ENCODE measurements around the gene UBAP1. TPM values are rescaled to one million over a fixed set of nuclear protein-coding genes. Genes with fewer than 3 reads are reported as not detected.
"Not testable (repeated sequence)": the region's sequence is repeated elsewhere in the genome, so short reads cannot be mapped to it uniquely, and the experiment has no call there.

Gene UBAP1
- polyA plus RNA-seq, 1 experiment: 56.7 TPM

DNA sequence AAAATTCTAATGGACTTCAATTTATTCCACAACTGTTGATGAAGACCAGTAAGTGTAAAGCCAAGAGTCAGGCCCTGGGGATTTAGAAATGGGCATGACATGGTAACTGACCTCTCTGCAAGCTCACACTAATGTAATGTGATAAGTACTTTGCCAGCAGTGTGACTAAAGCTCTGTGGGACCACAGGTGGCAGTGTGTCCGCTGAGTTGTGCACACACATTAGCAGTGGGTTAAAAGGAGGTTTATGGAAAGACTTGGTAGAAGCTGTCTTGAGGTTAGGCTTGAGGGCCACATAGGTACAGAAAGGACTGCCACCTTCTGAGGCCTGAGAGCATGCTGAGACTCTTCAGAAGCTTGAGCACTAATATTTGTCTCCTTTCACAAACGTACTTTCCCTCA is 67.6 kb downstream of the UBAP1 start:
- H3K4me3 ChIP-seq (ENCODE audit: low read depth, low read length): no peak overlapping the region
- no peaks in the 10 kb centered on the region for H3K9me3 ChIP-seq (ENCODE audit: control insufficient read depth, insufficient read depth, low read length)
- H3K27me3 ChIP-seq (ENCODE audit: control insufficient read depth, insufficient read depth, low read length): no peaks in the 10 kb centered on the region
- H3K27ac ChIP-seq (ENCODE audit: low read depth, low read length): no peak overlapping the region
- DNase-seq (ENCODE audit: low read depth, low spot score): no peak
- POLR2A ChIA-PET: no interaction called here
- TF ChIP-seq, protein P1, sequence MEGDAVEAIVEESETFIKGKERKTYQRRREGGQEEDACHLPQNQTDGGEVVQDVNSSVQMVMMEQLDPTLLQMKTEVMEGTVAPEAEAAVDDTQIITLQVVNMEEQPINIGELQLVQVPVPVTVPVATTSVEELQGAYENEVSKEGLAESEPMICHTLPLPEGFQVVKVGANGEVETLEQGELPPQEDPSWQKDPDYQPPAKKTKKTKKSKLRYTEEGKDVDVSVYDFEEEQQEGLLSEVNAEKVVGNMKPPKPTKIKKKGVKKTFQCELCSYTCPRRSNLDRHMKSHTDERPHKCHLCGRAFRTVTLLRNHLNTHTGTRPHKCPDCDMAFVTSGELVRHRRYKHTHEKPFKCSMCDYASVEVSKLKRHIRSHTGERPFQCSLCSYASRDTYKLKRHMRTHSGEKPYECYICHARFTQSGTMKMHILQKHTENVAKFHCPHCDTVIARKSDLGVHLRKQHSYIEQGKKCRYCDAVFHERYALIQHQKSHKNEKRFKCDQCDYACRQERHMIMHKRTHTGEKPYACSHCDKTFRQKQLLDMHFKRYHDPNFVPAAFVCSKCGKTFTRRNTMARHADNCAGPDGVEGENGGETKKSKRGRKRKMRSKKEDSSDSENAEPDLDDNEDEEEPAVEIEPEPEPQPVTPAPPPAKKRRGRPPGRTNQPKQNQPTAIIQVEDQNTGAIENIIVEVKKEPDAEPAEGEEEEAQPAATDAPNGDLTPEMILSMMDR (IDR thresholded peaks at IDR 0.05; ENCODE audit: low read depth, low read length): no peak
- CTCF ChIA-PET: no interaction called here

DNA sequence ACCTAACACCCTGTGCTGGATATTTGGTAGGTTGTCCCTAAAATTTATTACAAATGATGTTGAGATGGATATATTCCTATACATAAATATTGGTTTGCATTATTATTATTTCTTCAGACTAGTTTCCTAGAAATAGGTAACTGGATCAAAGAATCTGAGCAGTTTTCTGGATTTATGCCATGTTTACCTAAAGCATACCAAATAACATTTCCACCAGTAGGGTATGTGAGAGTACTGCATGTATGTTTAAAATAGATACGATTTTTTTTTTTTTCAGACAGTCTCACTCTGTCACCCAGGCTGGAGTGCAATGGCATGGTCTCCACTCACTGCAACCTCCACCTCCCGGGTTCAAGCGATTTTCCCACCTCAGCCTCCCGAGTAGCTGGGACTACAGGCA is 68.9 kb downstream of the UBAP1 start:
- H3K9me3 ChIP-seq (ENCODE audit: control insufficient read depth, insufficient read depth, low read length); CTCF ChIA-PET; POLR2A ChIA-PET; H3K27ac ChIP-seq (ENCODE audit: low read depth, low read length); H3K4me3 ChIP-seq (ENCODE audit: low read depth, low read length); H3K27me3 ChIP-seq (ENCODE audit: control insufficient read depth, insufficient read depth, low read length); DNase-seq (ENCODE audit: low read depth, low spot score): not testable (repeated sequence)
- TF ChIP-seq, protein P1 (IDR thresholded peaks at IDR 0.05; ENCODE audit: low read depth, low read length): peak; percentile 40

DNA sequence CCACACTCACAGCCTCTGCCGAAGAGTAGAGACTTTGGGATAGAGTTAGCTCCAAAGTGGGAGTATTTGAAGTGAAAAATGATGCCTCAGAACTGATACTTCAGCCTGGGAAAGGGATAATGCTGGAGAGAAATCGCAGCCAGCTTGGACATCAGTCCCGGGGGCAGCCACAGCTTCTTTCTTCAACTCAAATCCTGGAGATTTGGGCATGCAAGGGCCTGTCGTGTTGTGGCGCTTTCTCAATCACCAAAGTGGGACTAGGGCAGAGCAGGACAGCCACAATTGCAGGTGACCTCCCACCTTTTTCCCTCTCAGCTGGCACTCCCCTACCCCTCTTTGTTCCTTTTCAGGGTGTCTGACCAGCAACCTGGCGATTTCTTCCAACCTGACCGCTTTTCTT is 70.4 kb downstream of the UBAP1 start:
- Histone ChIP-seq H3K27me3 (ENCODE audit: control insufficient read depth, insufficient read depth, low read length) (no peaks in the 10 kb centered on the region), H3K4me3 (ENCODE audit: low read depth, low read length) (no peak overlapping the region), H3K27ac (ENCODE audit: low read depth, low read length) (no peak overlapping the region), H3K9me3 (ENCODE audit: control insufficient read depth, insufficient read depth, low read length) (no peaks in the 10 kb centered on the region)
- DNase-seq (ENCODE audit: low read depth, low spot score): no peak
- TF ChIP-seq, protein P1 (IDR thresholded peaks at IDR 0.05; ENCODE audit: low read depth, low read length): no peak
- ChIA-PET CTCF (interaction anchor here (0.5 to 1.0 kb wide), 2 partner anchors 10 to 21 kb away, joined by 3 to 4 read pairs; no protein-coding TSS in a partner anchor), POLR2A (no interaction called here)

DNA sequence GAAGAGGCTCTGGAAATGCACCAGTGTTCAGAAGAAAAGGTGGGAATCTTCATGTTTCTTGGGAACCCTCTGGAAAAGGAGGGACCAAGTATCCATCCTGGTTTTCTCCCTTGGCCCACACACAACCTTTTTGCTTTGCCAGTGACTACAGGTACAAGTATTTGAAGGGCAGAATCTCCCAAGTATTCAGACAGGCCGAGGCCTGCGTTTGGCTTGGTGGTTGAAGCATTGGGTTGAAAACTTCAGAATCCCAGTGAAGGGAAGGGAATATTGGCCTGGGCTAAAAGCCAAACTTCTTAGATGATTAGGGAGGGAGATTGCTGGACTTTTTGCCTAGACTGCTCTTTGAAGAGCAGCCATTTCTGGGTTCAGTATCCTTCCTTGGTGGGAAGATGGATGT is 71.9 kb downstream of the UBAP1 start:
- H3K27ac ChIP-seq (ENCODE audit: low read depth, low read length): no peak overlapping the region
- CTCF ChIA-PET: interaction anchor here (1.6 kb wide), 1 partner anchor 437 kb away, joined by 4 read pairs; no protein-coding TSS in a partner anchor
- POLR2A ChIA-PET: no interaction called here
- H3K27me3 ChIP-seq (ENCODE audit: control insufficient read depth, insufficient read depth, low read length): no peaks in the 10 kb centered on the region
- TF ChIP-seq, protein P1 (IDR thresholded peaks at IDR 0.05; ENCODE audit: low read depth, low read length): no peak
- DNase-seq (ENCODE audit: low read depth, low spot score): no peak
- no peaks in the 10 kb centered on the region for H3K9me3 ChIP-seq (ENCODE audit: control insufficient read depth, insufficient read depth, low read length)
- no peak overlapping the region for H3K4me3 ChIP-seq (ENCODE audit: low read depth, low read length)

DNA sequence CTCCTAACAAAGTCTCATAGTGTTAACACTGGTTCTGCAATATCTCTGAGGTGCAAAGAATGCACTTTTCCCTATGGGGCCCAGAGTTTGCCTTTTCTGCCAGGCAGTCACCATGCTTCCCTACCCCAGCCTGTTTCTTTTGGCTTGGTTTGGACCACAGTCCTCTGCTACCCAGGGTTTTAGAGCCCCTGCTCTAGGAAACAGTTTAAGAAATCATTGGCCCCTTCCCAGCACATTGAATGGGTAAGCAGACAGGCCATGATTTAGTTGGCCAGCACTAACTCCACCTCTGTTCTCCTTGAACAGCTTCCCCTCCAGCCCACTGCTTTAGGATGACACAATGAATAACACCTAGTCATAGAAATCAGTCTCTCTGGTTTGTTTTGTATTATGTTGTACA is 73.2 kb downstream of the UBAP1 start:
- no peaks in the 10 kb centered on the region for H3K27me3 ChIP-seq (ENCODE audit: control insufficient read depth, insufficient read depth, low read length)
- no peak overlapping the region for H3K4me3 ChIP-seq (ENCODE audit: low read depth, low read length)
- DNase-seq (ENCODE audit: low read depth, low spot score): no peak
- no peak overlapping the region for H3K27ac ChIP-seq (ENCODE audit: low read depth, low read length)
- CTCF ChIA-PET: interaction anchor here (0.7 to 5.5 kb wide), 35 partner anchors 9 to 438 kb away, joined by 3 to 40 read pairs (median 5); partner anchors contain the start of gene UBAP1
- TF ChIP-seq, protein P1 (IDR thresholded peaks at IDR 0.05; ENCODE audit: low read depth, low read length): no peak
- POLR2A ChIA-PET: interaction anchor here (0.6 to 1.2 kb wide), 2 partner anchors 13 to 49 kb away, joined by 3 to 7 read pairs; no protein-coding TSS in a partner anchor
- no peaks in the 10 kb centered on the region for H3K9me3 ChIP-seq (ENCODE audit: control insufficient read depth, insufficient read depth, low read length)
